ENCODE results near the gene PTPRN2. TPM values are rescaled to one million over a fixed set of nuclear protein-coding genes. Genes with fewer than 3 reads are reported as not detected.

PTPRN2 gene
- total and polyA plus RNA-seq, 8 donors = 4.9 to 136 (median 46.8) TPM

DNA sequence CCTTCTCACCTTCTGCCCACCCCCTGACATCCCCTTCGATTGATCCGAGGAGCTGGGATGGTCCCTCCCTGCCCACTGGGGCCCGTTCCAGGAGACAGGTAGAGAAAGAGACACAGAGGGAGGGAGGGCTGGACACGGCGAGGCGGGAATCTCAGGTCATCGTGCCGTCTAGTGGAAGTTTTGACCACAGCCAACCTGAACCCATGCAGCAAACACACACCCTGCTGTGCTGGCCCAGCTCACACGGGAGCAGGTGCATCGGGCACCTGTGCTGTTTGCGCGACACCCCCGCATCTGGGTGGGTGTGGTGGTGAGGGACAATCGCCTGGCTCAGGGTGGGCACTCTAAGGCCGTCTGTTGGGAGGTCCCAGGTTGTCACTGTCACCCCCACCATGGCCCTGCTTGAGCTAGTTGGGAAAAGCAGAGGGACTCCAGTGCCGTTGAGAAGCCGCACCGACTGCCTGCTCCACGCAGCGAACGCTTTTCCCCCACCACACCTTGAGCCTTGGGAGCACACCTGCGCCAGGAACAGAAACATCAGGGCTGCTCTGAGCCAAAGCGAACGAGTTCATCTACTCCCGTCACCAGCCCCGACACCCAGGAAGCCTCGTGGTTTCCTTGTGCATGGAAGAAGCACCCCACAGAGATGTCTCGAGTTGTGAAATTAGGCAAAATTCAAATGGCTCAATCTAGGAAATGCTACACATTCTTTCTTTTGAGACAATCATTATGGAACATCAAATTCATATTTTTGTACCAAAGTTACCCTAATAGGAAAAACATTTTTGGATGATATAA, 965.0 kb downstream of the PTPRN2 start:
- Histone ChIP-seq H3K36me3 (peaks cover 0 to 3% (median 0%) of the 10 kb centered on the region in 4 donors), H3K4me1 (no peaks in the 10 kb centered on the region), H3K27me3 (no peaks in the 10 kb centered on the region), H3K4me3 (no peak overlapping the region), H3K27ac (no peak overlapping the region), H3K9me3 (no peaks in the 10 kb centered on the region)
- intact Hi-C loops (cut with DNase I; ENCODE audit: low total_unique reads) = no loop called here
- WGBS, 5 donors = 84 to 92% (median 87%) methylated on average over 27 to 28 of the region's 28 CpGs
- DNase-seq = no peak
- TF ChIP-seq POLR2A (IDR thresholded peaks at IDR 0.05) (no peak), POLR2AphosphoS5 (IDR thresholded peaks at IDR 0.05) (no peak), EP300 (IDR thresholded peaks at IDR 0.05) (no peak)
- TF ChIP-seq, protein P1, sequence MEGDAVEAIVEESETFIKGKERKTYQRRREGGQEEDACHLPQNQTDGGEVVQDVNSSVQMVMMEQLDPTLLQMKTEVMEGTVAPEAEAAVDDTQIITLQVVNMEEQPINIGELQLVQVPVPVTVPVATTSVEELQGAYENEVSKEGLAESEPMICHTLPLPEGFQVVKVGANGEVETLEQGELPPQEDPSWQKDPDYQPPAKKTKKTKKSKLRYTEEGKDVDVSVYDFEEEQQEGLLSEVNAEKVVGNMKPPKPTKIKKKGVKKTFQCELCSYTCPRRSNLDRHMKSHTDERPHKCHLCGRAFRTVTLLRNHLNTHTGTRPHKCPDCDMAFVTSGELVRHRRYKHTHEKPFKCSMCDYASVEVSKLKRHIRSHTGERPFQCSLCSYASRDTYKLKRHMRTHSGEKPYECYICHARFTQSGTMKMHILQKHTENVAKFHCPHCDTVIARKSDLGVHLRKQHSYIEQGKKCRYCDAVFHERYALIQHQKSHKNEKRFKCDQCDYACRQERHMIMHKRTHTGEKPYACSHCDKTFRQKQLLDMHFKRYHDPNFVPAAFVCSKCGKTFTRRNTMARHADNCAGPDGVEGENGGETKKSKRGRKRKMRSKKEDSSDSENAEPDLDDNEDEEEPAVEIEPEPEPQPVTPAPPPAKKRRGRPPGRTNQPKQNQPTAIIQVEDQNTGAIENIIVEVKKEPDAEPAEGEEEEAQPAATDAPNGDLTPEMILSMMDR (IDR thresholded peaks at IDR 0.05) = no peak

- no peak for TF ChIP-seq POLR2A (IDR thresholded peaks at IDR 0.05)
- no peak for TF ChIP-seq EP300 (IDR thresholded peaks at IDR 0.05)
- TF ChIP-seq, protein P1 (IDR thresholded peaks at IDR 0.05) = no peak
- no peak for TF ChIP-seq POLR2AphosphoS5 (IDR thresholded peaks at IDR 0.05)
- H3K36me3 ChIP-seq = peaks cover 0 to 3% (median 0%) of the 10 kb centered on the region in 4 donors
- DNase-seq = peak in 1 of 2 donors; percentile 20
- H3K27me3 ChIP-seq = no peaks in the 10 kb centered on the region
- H3K27ac ChIP-seq = no peak overlapping the region
- H3K4me3 ChIP-seq = no peak overlapping the region
- H3K9me3 ChIP-seq = no peaks in the 10 kb centered on the region
- no peaks in the 10 kb centered on the region for H3K4me1 ChIP-seq
- 81 to 92% (median 87%) methylated on average over 11 of the region's 11 CpGs for WGBS, 5 donors
- intact Hi-C loops (cut with DNase I; ENCODE audit: low total_unique reads) = no loop called here
Measured at GRCh38 chr7:157622000-157622399, 965.6 kb downstream of the PTPRN2 start.

DNA sequence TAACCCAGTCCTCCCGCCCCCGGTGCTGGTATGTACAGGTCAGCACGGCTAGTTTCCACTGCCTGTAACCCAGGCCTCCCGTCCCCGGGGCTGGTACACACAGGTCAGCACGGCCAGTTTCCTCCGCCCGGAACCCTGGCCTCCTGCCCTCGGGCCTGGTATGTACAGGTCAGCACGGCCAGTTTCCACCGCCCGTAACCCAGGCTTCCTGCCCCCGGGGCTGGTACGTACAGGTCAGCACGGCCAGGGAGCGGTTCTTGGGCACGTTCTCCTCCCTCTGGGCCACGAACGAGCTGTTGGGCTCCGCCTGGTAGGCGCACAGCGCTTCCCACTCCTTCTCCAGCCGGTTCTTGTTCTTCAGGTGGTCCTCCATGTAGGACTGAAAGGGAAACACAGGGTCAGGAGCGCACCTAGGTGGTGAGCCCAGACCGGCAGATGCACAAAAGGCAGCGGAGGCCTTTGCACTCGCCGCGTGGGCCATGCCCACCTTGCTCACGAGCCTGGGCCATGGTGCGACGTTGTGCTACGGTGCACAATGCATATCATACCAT, 966.4 kb downstream of the PTPRN2 start:
- Histone ChIP-seq H3K27me3 (no peaks in the 10 kb centered on the region), H3K27ac (no peak overlapping the region), H3K9me3 (no peaks in the 10 kb centered on the region), H3K4me3 (no peak overlapping the region), H3K4me1 (no peaks in the 10 kb centered on the region), H3K36me3 (peaks cover 0 to 3% (median 0%) of the 10 kb centered on the region in 4 donors)
- TF ChIP-seq EP300 (IDR thresholded peaks at IDR 0.05) = no peak
- intact Hi-C loops (cut with DNase I; ENCODE audit: low total_unique reads) = no loop called here
- no peak for DNase-seq
- WGBS, 5 donors = 82 to 88% (median 86%) methylated on average over 30 to 33 of the region's 33 CpGs

GRCh38 chr7:157620616-157621015, 967.0 kb downstream of the PTPRN2 start:
- intact Hi-C loops (cut with DNase I; ENCODE audit: low total_unique reads) = no loop called here
- TF ChIP-seq EP300 (IDR thresholded peaks at IDR 0.05) = no peak
- TF ChIP-seq POLR2AphosphoS5 (IDR thresholded peaks at IDR 0.05) = no peak
- TF ChIP-seq, protein P1 (IDR thresholded peaks at IDR 0.05) = no peak
- no peaks in the 10 kb centered on the region for H3K9me3 ChIP-seq
- H3K27ac ChIP-seq = no peak overlapping the region
- WGBS, 5 donors = 81 to 86% (median 85%) methylated on average over 9 to 11 of the region's 11 CpGs
- no peaks in the 10 kb centered on the region for H3K27me3 ChIP-seq
- peaks cover 0 to 3% (median 0%) of the 10 kb centered on the region in 4 donors for H3K36me3 ChIP-seq
- DNase-seq = no peak
- H3K4me1 ChIP-seq = no peaks in the 10 kb centered on the region
- no peak overlapping the region for H3K4me3 ChIP-seq
